ES-I3 (cell line): ENCODE data around the gene NUPR1.
"Not testable (repeated sequence)": the region's sequence is repeated elsewhere in the genome, so short reads cannot be mapped to it uniquely, and the experiment has no call there.

Source experiments
- H3K36me3 ChIP-seq: 2 replicates; pipeline ENCODE4 v1.6.1; 2013; ENCODE audit warnings: mild to moderate bottlenecking, low read length, control low read depth, moderate library complexity; ENCODE audit not compliant: insufficient read depth
- H3K4me1 ChIP-seq: 2 replicates; pipeline ENCODE4 v1.6.1; 2013; ENCODE audit warnings: mild to moderate bottlenecking, control low read depth, low read length; ENCODE audit not compliant: insufficient read depth
- H3K9ac ChIP-seq: 2 replicates; pipeline ENCODE4 v1.6.1; 2013; ENCODE audit warnings: low read depth, mild to moderate bottlenecking, low read length, moderate library complexity
- H3K9me3 ChIP-seq: 2 replicates; pipeline ENCODE4 v1.6.1; 2013; ENCODE audit warnings: mild to moderate bottlenecking, low read length, moderate library complexity; ENCODE audit not compliant: control insufficient read depth, insufficient read depth

Gene NUPR1

GRCh38 chr16:28566233-28566925 is 27.6 kb upstream of the NUPR1 start:
- H3K36me3 ChIP-seq, H3K9ac ChIP-seq, H3K9me3 ChIP-seq, H3K4me1 ChIP-seq: not testable (repeated sequence)

- Histone ChIP-seq H3K9ac (no peak overlapping the region), H3K4me1 (no peaks in the 10 kb centered on the region), H3K9me3 (peaks cover 6% of the 10 kb centered on the region; the same call in 1 of the 2 replicates), H3K36me3 (peaks cover 2% of the 10 kb centered on the region; the same call in 1 of the 2 replicates)
Measured at GRCh38 chr16:28563218-28563617, 24.4 kb upstream of the NUPR1 start.

GRCh38 chr16:28562199-28562598 is 23.4 kb upstream of the NUPR1 start:
- no peak overlapping the region for H3K9ac ChIP-seq

GRCh38 chr16:28561557-28562187 is 22.9 kb upstream of the NUPR1 start:
- Histone ChIP-seq H3K9ac (no peak overlapping the region), H3K9me3 (no peaks in the 10 kb centered on the region), H3K4me1 (no peaks in the 10 kb centered on the region), H3K36me3 (peaks cover 2% of the 10 kb centered on the region; the same call in 1 of the 2 replicates)

More at GRCh38 chr16:28562199-28562598, 23.4 kb upstream of the NUPR1 start:
- peaks cover under 1% of the 10 kb centered on the region; the same call in 1 of the 2 replicates for H3K9me3 ChIP-seq
- peaks cover 2% of the 10 kb centered on the region; the same call in 1 of the 2 replicates for H3K36me3 ChIP-seq
- H3K4me1 ChIP-seq = no peaks in the 10 kb centered on the region

GRCh38 chr16:28558456-28558855 is 19.7 kb upstream of the NUPR1 start:
- no peaks in the 10 kb centered on the region for H3K4me1 ChIP-seq
- no peaks in the 10 kb centered on the region for H3K9me3 ChIP-seq
- no peak overlapping the region for H3K9ac ChIP-seq
- H3K36me3 ChIP-seq = peaks cover 2% of the 10 kb centered on the region; the same call in 1 of the 2 replicates

- Histone ChIP-seq H3K36me3 (peaks cover 2% of the 10 kb centered on the region; the same call in 1 of the 2 replicates), H3K4me1 (no peaks in the 10 kb centered on the region)
Measured at GRCh38 chr16:28556914-28557320, 18.1 kb upstream of the NUPR1 start.

GRCh38 chr16:28555561-28555960 is 16.8 kb upstream of the NUPR1 start:
- Histone ChIP-seq H3K36me3 (peaks cover 2% of the 10 kb centered on the region; the same call in 1 of the 2 replicates), H3K4me1 (no peaks in the 10 kb centered on the region), H3K9ac (no peak overlapping the region), H3K9me3 (no peaks in the 10 kb centered on the region)

More at GRCh38 chr16:28556914-28557320, 18.1 kb upstream of the NUPR1 start:
- Histone ChIP-seq H3K9me3 (no peaks in the 10 kb centered on the region), H3K9ac (no peak overlapping the region)

- Histone ChIP-seq H3K4me1 (no peaks in the 10 kb centered on the region), H3K9ac (peak overlapping the region; percentile 57), H3K9me3 (no peaks in the 10 kb centered on the region), H3K36me3 (peaks cover 2% of the 10 kb centered on the region; the same call in 1 of the 2 replicates)
Measured at GRCh38 chr16:28554634-28555423, 16.1 kb upstream of the NUPR1 start.

GRCh38 chr16:28553776-28554633 is 15.2 kb upstream of the NUPR1 start, which contains the start of gene SGF29:
Gene SGF29, plus strand, starts transcription at chr16:28553920. Its CDS starts 27,150 bp downstream, at chr16:28581070.
- Histone ChIP-seq H3K9ac (peak within 1 kb of the TSS; percentile 96), H3K4me1 (no peaks in the 10 kb centered on the region), H3K36me3 (peaks cover under 1% of the 10 kb centered on the region; the same call in 1 of the 2 replicates)

GRCh38 chr16:28549301-28549899 is 10.6 kb upstream of the NUPR1 start:
- H3K36me3 ChIP-seq = no peaks in the 10 kb centered on the region
- H3K9me3 ChIP-seq = no peaks in the 10 kb centered on the region
- no peaks in the 10 kb centered on the region for H3K4me1 ChIP-seq
- H3K9ac ChIP-seq = no peak overlapping the region

More at GRCh38 chr16:28553776-28554633, 15.2 kb upstream of the NUPR1 start, which contains the start of gene SGF29:
- no peaks in the 10 kb centered on the region for H3K9me3 ChIP-seq

- Histone ChIP-seq H3K9ac (no peak overlapping the region), H3K9me3 (no peaks in the 10 kb centered on the region), H3K36me3 (no peaks in the 10 kb centered on the region), H3K4me1 (no peaks in the 10 kb centered on the region)
Measured at GRCh38 chr16:28548306-28548802, 9.6 kb upstream of the NUPR1 start.

- H3K9me3 ChIP-seq = no peaks in the 10 kb centered on the region
- H3K4me1 ChIP-seq = no peaks in the 10 kb centered on the region
- H3K36me3 ChIP-seq = no peaks in the 10 kb centered on the region
Measured at GRCh38 chr16:28546626-28547025, 7.9 kb upstream of the NUPR1 start.

GRCh38 chr16:28545964-28546363 is 7.2 kb upstream of the NUPR1 start:
- not testable (repeated sequence) for H3K9ac ChIP-seq, H3K36me3 ChIP-seq, H3K4me1 ChIP-seq

More at GRCh38 chr16:28546626-28547025, 7.9 kb upstream of the NUPR1 start:
- no peak overlapping the region for H3K9ac ChIP-seq

More at GRCh38 chr16:28545964-28546363, 7.2 kb upstream of the NUPR1 start:
- H3K9me3 ChIP-seq = not testable (repeated sequence)
